HCT116 (cell line): ENCODE data around the gene MEG3. TPM values are rescaled to one million over a fixed set of nuclear protein-coding genes. Genes with fewer than 3 reads are reported as not detected.

Experiments used
- ATAC-seq: fragments of 200-7000 bp; cut with Tn5 transposase; 2 replicates; pipeline ENCODE4 v1.9.1; 2020; ENCODE audit warnings: mild to moderate bottlenecking, moderate library complexity
- BruUV-seq: library from RNA; stranded (reverse); fragments of 400-500 nt; replicated peaks from 2 replicates; lab custom pipeline; 2021; lab: Mats Ljungman, UMichigan
- CTCF ChIA-PET: fragments of 300-600 bp; sonication (Branson Sonifier 250); formaldehyde crosslinking; loops from one replicate; lab custom pipeline; 2021; ENCODE audit warnings: antibody characterized with exemption; lab: Charles Lee
- POLR2A ChIA-PET: fragments of 300-600, 350-600 bp; sonication (Branson Sonifier 250); formaldehyde crosslinking; loops from one replicate; lab custom pipeline; 2021; ENCODE audit warnings: antibody characterized with exemption; lab: Charles Lee
- RAD21 ChIA-PET, 2 experiments: fragments of 300-600 bp; sonication (Branson Sonifier 250); formaldehyde crosslinking; loops; one replicate each; lab custom pipeline; 2023; ENCODE audit warnings: low total read pairs in 2 of 2; ENCODE audit not compliant: uncharacterized antibody in 2 of 2, unreplicated experiment in 2 of 2, low non-redundant PET in 1 of 2; lab: Charles Lee
- DNase-seq: peaks from one replicate; pipeline ENCODE4 v3.0.0-alpha.2; 2010; ENCODE audit warnings: low read depth, low spot score
- H2AFZ ChIP-seq: fragments of 200-600 bp; shearing (Covaris generic), sonication (generic); 2 replicates; pipeline ENCODE4 v1.6.1; 2017; ENCODE audit warnings: low read depth, mixed run types, mixed read lengths, antibody characterized with exemption, low read length; ENCODE audit not compliant: poor library complexity, severe bottlenecking
- H3K27ac ChIP-seq: 2 replicates; pipeline ENCODE4 v1.5.1; 2012; ENCODE audit warnings: low read depth, low read length
- H3K27me3 ChIP-seq: fragments of 200-600 bp; sonication (generic); 2 replicates; pipeline ENCODE4 v1.6.1; 2016; ENCODE audit warnings: mixed run types, low read length, mixed read lengths; ENCODE audit not compliant: insufficient read depth
- H3K36me3 ChIP-seq, 2 experiments: fragments of 200-500 bp in 1 of 2; fragments of 200-600 bp in 1 of 2; sonication (Bioruptor generic) in 1 of 2; sonication (generic) in 1 of 2; 2 replicates each; pipeline versions ENCODE4 v1.5.1 to v1.6.1; 2014 to 2016; ENCODE audit warnings: low read length in 2 of 2, inconsistent platforms in 1 of 2, mixed read lengths in 1 of 2, mixed run types in 1 of 2; ENCODE audit not compliant: insufficient read depth in 2 of 2, control insufficient read depth in 1 of 2
- H3K4me1 ChIP-seq, 2 experiments: fragments of 200-600 bp in 1 of 2; sonication (generic) in 1 of 2; 2 replicates each; pipeline versions ENCODE4 v1.5.1 to v1.6.1; 2012 to 2017; ENCODE audit warnings: low read length in 2 of 2, inconsistent platforms in 1 of 2, mild to moderate bottlenecking in 1 of 2, mixed read lengths in 1 of 2, mixed run types in 1 of 2, moderate library complexity in 1 of 2; ENCODE audit not compliant: insufficient read depth in 2 of 2, control insufficient read depth in 1 of 2
- H3K4me2 ChIP-seq: fragments of 200-600 bp; sonication (generic); 2 replicates; pipeline ENCODE4 v1.6.1; 2017; ENCODE audit warnings: mixed run types, low read length, mixed read lengths
- H3K4me3 ChIP-seq, 2 experiments: fragments of 200-600 bp in 1 of 2; sonication (generic) in 1 of 2; replicated peaks in 1 of 2; 2 replicates each; pipeline ENCODE4 v1.5.1; 2011 to 2016; ENCODE audit warnings: low read length in 2 of 2, control low read depth in 1 of 2, low read depth in 1 of 2, mild to moderate bottlenecking in 1 of 2, mixed read lengths in 1 of 2, mixed run types in 1 of 2
- H3K79me2 ChIP-seq: fragments of 200-600 bp; sonication (generic); 2 replicates; pipeline ENCODE4 v1.6.1; 2017; ENCODE audit warnings: mild to moderate bottlenecking, mixed run types, low read length, moderate library complexity, mixed read lengths; ENCODE audit not compliant: insufficient read depth
- H3K9ac ChIP-seq: fragments of 200-600 bp; sonication (generic); 2 replicates; pipeline ENCODE4 v1.6.1; 2016; ENCODE audit warnings: low read length, mixed read lengths
- H3K9me2 ChIP-seq: fragments of 200-600 bp; sonication (generic), shearing (Covaris generic); 2 replicates; pipeline ENCODE4 v1.6.1; 2017; ENCODE audit warnings: mixed run types, mild to moderate bottlenecking, moderate library complexity; ENCODE audit not compliant: insufficient read depth
- H3K9me3 ChIP-seq, 2 experiments: fragments of 200-500 bp in 1 of 2; fragments of 200-600 bp in 1 of 2; sonication (Bioruptor generic) in 1 of 2; sonication (generic) in 1 of 2; 2 replicates each; pipeline ENCODE4 v1.6.1; 2014 to 2017; ENCODE audit warnings: low read length in 2 of 2, mixed read lengths in 2 of 2, inconsistent platforms in 1 of 2, low read depth in 1 of 2, mild to moderate bottlenecking in 1 of 2, mixed run types in 1 of 2, moderate library complexity in 1 of 2; ENCODE audit not compliant: control insufficient read depth in 1 of 2, insufficient read depth in 1 of 2
- H4K20me1 ChIP-seq: fragments of 200-600 bp; sonication (generic), shearing (Covaris generic); 2 replicates; pipeline ENCODE4 v1.6.1; 2017; ENCODE audit warnings: mixed run types, mild to moderate bottlenecking, moderate library complexity; ENCODE audit not compliant: insufficient read depth
- ATF3 ChIP-seq: IDR thresholded peaks from 2 replicates; pipeline ENCODE4 v1.6.1; 2012
- CBX3 ChIP-seq: IDR thresholded peaks from 2 replicates; pipeline ENCODE4 v1.6.1; 2012; ENCODE audit warnings: low read depth
- CTCF ChIP-seq, 3 experiments: fragments of 200-600 bp in 1 of 3; sonication (generic) in 1 of 3; IDR thresholded peaks in 2 of 3; conservative IDR thresholded peaks in 1 of 3; 2 replicates each; pipeline ENCODE4 v1.5.1; 2012 to 2017; ENCODE audit warnings: low read depth in 2 of 3, low read length in 2 of 3, antibody characterized with exemption in 1 of 3, borderline replicate concordance in 1 of 3, control low read depth in 1 of 3, mild to moderate bottlenecking in 1 of 3, mixed read lengths in 1 of 3, mixed run types in 1 of 3, moderate library complexity in 1 of 3; ENCODE audit not compliant: insufficient read depth in 1 of 3
- EZH2phosphoT487 ChIP-seq: fragments of 200-600 bp; IDR thresholded peaks from 2 replicates; pipeline ENCODE4 v1.6.1; 2018; ENCODE audit warnings: antibody characterized with exemption, borderline replicate concordance
- JUND ChIP-seq: IDR thresholded peaks from 2 replicates; pipeline ENCODE4 v1.6.1; 2012
- REST ChIP-seq: IDR thresholded peaks from 2 replicates; pipeline ENCODE4 v1.6.1; 2012; ENCODE audit warnings: low read depth
- SIN3A ChIP-seq: IDR thresholded peaks from 2 replicates; pipeline ENCODE4 v1.6.1; 2012; ENCODE audit warnings: low read depth
- SP1 ChIP-seq: IDR thresholded peaks from 2 replicates; pipeline ENCODE4 v1.6.1; 2012; ENCODE audit warnings: low read depth
- SRF ChIP-seq: IDR thresholded peaks from 2 replicates; pipeline ENCODE4 v1.6.1; 2012; ENCODE audit warnings: low read depth
- TCF7L2 ChIP-seq: IDR thresholded peaks from 2 replicates; pipeline ENCODE4 v1.7.0; 2011; ENCODE audit warnings: borderline replicate concordance, inconsistent platforms; ENCODE audit not compliant: insufficient read depth, insufficient read length; ENCODE audit errors: extremely low read depth
- ZBTB33 ChIP-seq: IDR thresholded peaks from 2 replicates; pipeline ENCODE4 v1.6.1; 2011; ENCODE audit warnings: mild to moderate bottlenecking, low read length, moderate library complexity; ENCODE audit not compliant: insufficient replicate concordance; ENCODE audit errors: extremely low read depth
- ZFX ChIP-seq: fragments of 450-650 bp; IDR thresholded peaks from 2 replicates; pipeline ENCODE4 v1.6.1; 2017
- ZNF274 ChIP-seq: fragments of 200-500 bp; sonication (Bioruptor generic); IDR thresholded peaks from 2 replicates; pipeline ENCODE4 v1.6.1; 2014; ENCODE audit warnings: mild to moderate bottlenecking, low read depth, low read length, inconsistent platforms
- intact Hi-C: fragments of 100-400 bp; cut with micrococcal nuclease; formaldehyde crosslinking; loops from 2 replicates; pipeline ENCODE4 v1.10.0; 2022
- total RNA-seq: library from RNA; stranded (reverse); gene quantifications from one replicate; pipeline ENCODE4 v1.2.1, GENCODE V29; 2021; ENCODE audit not compliant: unreplicated experiment

Gene MEG3
- total RNA-seq, 1 experiment from 2014 or later, result 2.5 TPM

GRCh38 chr14:100802766-100803165 is 23.2 kb upstream of the MEG3 start:
- no TSS peak for BruUV-seq
- no peaks in the 10 kb centered on the region for H4K20me1 ChIP-seq

More at GRCh38 chr14:100802766-100803165, 23.2 kb upstream of the MEG3 start:
- no peaks in the 10 kb centered on the region for H3K9me2 ChIP-seq
- H3K27ac ChIP-seq, result no peak overlapping the region
- H3K27me3 ChIP-seq, result no peaks in the 10 kb centered on the region; the same call in 1 of the 2 replicates
- H3K79me2 ChIP-seq, result no peaks in the 10 kb centered on the region
- H3K4me2 ChIP-seq, result no peak overlapping the region
- ATAC-seq (no peak), DNase-seq (no peak)
- ChIA-PET CTCF (no interaction called here), POLR2A (no interaction called here), RAD21 (no interaction called here)
- intact Hi-C loops, result no loop called here
- H3K9me3 ChIP-seq, result peaks cover 2 to 5% of the 10 kb centered on the region in 2 experiments; a peak in 2 of 4 replicates
- no peaks in the 10 kb centered on the region for H3K4me1 ChIP-seq
- H2AFZ ChIP-seq, result no peak overlapping the region
- no peak overlapping the region for H3K4me3 ChIP-seq
- H3K9ac ChIP-seq, result no peak overlapping the region
- no peaks in the 10 kb centered on the region for H3K36me3 ChIP-seq
- TF ChIP-seq TCF7L2, result no peak
- no peak for TF ChIP-seq SP1
- TF ChIP-seq EZH2phosphoT487, result no peak
- TF ChIP-seq ZFX, result no peak
- no peak for TF ChIP-seq JUND
- TF ChIP-seq ZBTB33, result no peak
- no peak for TF ChIP-seq ZNF274
- no peak for TF ChIP-seq SRF
- TF ChIP-seq CTCF (IDR thresholded peaks at IDR 0.05 in 2 of 3, conservative IDR thresholded peaks at IDR 0.05 in 1 of 3; ENCODE audit: borderline replicate concordance in 1 of 3, insufficient read depth in 1 of 3, low read depth in 2 of 3, low read length in 2 of 3), result no peak
- TF ChIP-seq SIN3A, result no peak
- no peak for TF ChIP-seq ATF3
- TF ChIP-seq CBX3, result no peak
- TF ChIP-seq REST, result no peak
